HL-60 (cell line): Measurements from ENCODE around the gene TMEM179.
"Not testable (repeated sequence)": the region's sequence is repeated elsewhere in the genome, so short reads cannot be mapped to it uniquely, and the experiment has no call there.

Experiments
- DNase-seq, 2 experiments: peaks; one replicate each; pipeline ENCODE4 v3.0.0-alpha.2; 2010 to 2020; ENCODE audit warnings: low read depth in 1 of 2, low spot score in 1 of 2
- H3K27ac ChIP-seq: fragments of 250-450 bp; sonication (Bioruptor Pico); replicated peaks from 2 replicates; pipeline ENCODE4 v1.5.1; 2020; ENCODE audit warnings: mild to moderate bottlenecking, moderate library complexity
- H3K27me3 ChIP-seq: fragments of 250-450 bp; sonication (Bioruptor Pico); 2 replicates; pipeline ENCODE4 v1.5.1; 2021; ENCODE audit warnings: mild to moderate bottlenecking, moderate library complexity; ENCODE audit not compliant: insufficient read depth, poor library complexity, severe bottlenecking
- H3K4me3 ChIP-seq: replicated peaks from 2 replicates; pipeline ENCODE4 v1.5.1; 2011; ENCODE audit warnings: mild to moderate bottlenecking, control low read depth, low read length; ENCODE audit not compliant: insufficient read depth
- CTCF ChIP-seq: IDR thresholded peaks from one replicate; pipeline ENCODE4 v1.5.1; 2011; ENCODE audit warnings: low read length, control low read depth, inconsistent platforms; ENCODE audit not compliant: insufficient read depth
- GABPA ChIP-seq: IDR thresholded peaks from 2 replicates; pipeline ENCODE4 v1.6.1; 2012; ENCODE audit warnings: low read depth
- POLR2AphosphoS5 ChIP-seq: IDR thresholded peaks from 2 replicates; pipeline ENCODE4 v1.6.1; 2012; ENCODE audit warnings: low read depth
- REST ChIP-seq: IDR thresholded peaks from 2 replicates; pipeline ENCODE4 v1.6.1; 2012; ENCODE audit warnings: low read depth; ENCODE audit not compliant: insufficient replicate concordance
- SPI1 ChIP-seq: IDR thresholded peaks from 2 replicates; pipeline ENCODE4 v1.6.1; 2012; ENCODE audit warnings: low read depth, mild to moderate bottlenecking, borderline replicate concordance

TMEM179 gene

GRCh38 chr14:104637546-104638003, 33.0 kb upstream of the TMEM179 start:
- peaks cover 3% of the 10 kb centered on the region for H3K27me3 ChIP-seq
- no peak for TF ChIP-seq CTCF
- no peak for TF ChIP-seq POLR2AphosphoS5
- TF ChIP-seq SPI1 = no peak
- TF ChIP-seq GABPA = no peak
- no peak for TF ChIP-seq REST
- no peak overlapping the region for H3K27ac ChIP-seq
- H3K4me3 ChIP-seq = no peak overlapping the region
- no peak for DNase-seq

- H3K4me3 ChIP-seq, DNase-seq, H3K27me3 ChIP-seq, H3K27ac ChIP-seq: not testable (repeated sequence)
Observed at GRCh38 chr14:104636846-104637545, 32.4 kb upstream of the TMEM179 start.

- TF ChIP-seq SPI1 = no peak
- no peak for TF ChIP-seq CTCF
- TF ChIP-seq GABPA = no peak
- no peak for TF ChIP-seq POLR2AphosphoS5
- TF ChIP-seq REST = no peak
- Histone ChIP-seq H3K27me3 (peaks cover 12% of the 10 kb centered on the region), H3K27ac (no peak overlapping the region), H3K4me3 (no peak overlapping the region)
- DNase-seq = no peak
Observed at GRCh38 chr14:104636131-104636530, 31.6 kb upstream of the TMEM179 start.

GRCh38 chr14:104635717-104636116, 31.1 kb upstream of the TMEM179 start:
- TF ChIP-seq SPI1 = no peak
- no peak for TF ChIP-seq GABPA
- TF ChIP-seq POLR2AphosphoS5 = no peak
- TF ChIP-seq REST = no peak
- no peak for TF ChIP-seq CTCF
- H3K27ac ChIP-seq = no peak overlapping the region
- H3K4me3 ChIP-seq = no peak overlapping the region
- peaks cover 15% of the 10 kb centered on the region for H3K27me3 ChIP-seq
- DNase-seq = no peak
